ENCODE data around the gene SART3. TPM values are rescaled to one million over a fixed set of nuclear protein-coding genes. Genes with fewer than 3 reads are reported as not detected.

The SART3 gene
- total and polyA plus RNA-seq, 2 of the 13 experiments (the other 11 are each of a cell fraction or from before 2014, with no cell fraction given) = 16.1 to 69.9 TPM

DNA sequence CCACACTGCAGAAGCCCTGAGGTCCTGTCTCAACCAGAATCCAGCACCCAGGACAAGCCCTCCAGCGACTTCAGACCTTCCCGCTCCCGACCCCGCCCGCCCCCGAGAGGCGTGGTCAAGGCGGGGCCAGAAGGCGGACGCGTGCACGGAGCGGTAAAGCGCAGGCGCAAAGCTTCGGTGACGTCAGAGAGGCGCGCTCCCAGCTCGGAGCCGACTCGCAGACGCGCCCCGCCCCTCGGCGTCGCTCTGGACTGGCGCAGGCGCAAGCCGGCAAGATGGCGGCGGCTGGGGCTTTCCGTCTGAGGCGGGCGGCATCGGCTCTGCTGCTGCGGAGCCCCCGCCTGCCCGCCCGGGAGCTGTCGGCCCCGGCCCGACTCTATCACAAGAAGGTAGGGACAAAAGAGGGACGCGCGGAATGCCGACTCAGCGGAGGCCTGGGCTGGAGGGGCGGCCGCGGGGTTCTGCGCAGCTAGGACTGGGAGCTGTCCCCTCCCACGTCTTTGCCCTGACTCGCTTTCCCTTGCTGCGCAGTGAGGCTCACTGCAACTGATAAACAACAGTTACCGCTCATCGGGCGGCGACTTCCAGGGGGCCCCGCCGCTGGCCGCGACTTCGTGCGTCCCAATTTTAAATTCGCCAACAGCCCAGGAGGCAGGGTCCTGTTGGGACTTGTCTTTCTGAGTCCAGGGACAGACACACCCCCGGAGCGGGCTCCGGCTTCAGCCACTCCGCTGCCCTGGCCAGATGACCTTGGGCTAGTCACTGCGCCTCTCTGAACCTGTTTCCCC is 1.6 kb upstream of the SART3 start, which contains the start of gene ISCU (continued):
- TF ChIP-seq ZBTB21 (CRISPR knock-in tag; IDR thresholded peaks at IDR 0.05) (no peak), PHF8 (CRISPR knock-in tag; IDR thresholded peaks at IDR 0.05) (peak; percentile 94), SP5 (CRISPR knock-in tag; IDR thresholded peaks at IDR 0.05; ENCODE audit: borderline replicate concordance, low read depth) (peak; percentile 68; the same call in 1 of the 2 replicates), CREB1 (IDR thresholded peaks at IDR 0.05) (peak; percentile 99), CREB1 (CRISPR knock-in tag; IDR thresholded peaks at IDR 0.05) (peak; percentile 91), ZMYM2 (CRISPR knock-in tag; IDR thresholded peaks at IDR 0.05) (no peak), NR2F1 (CRISPR knock-in tag; IDR thresholded peaks at IDR 0.05) (no peak), MXI1 (IDR thresholded peaks at IDR 0.05; ENCODE audit: borderline replicate concordance, low read depth, low read length) (peak; percentile 72; the same call in 1 of the 3 replicates), ZNF747 (CRISPR knock-in tag; IDR thresholded peaks at IDR 0.05; ENCODE audit: borderline replicate concordance) (no peak), ZNF343 (CRISPR knock-in tag; IDR thresholded peaks at IDR 0.05) (0 out of 2 replicates have a peak, but pooled peaks have one; percentile 3), ZNF569 (CRISPR knock-in tag; IDR thresholded peaks at IDR 0.05; ENCODE audit: borderline replicate concordance) (no peak)
- TF ChIP-seq, protein P1, sequence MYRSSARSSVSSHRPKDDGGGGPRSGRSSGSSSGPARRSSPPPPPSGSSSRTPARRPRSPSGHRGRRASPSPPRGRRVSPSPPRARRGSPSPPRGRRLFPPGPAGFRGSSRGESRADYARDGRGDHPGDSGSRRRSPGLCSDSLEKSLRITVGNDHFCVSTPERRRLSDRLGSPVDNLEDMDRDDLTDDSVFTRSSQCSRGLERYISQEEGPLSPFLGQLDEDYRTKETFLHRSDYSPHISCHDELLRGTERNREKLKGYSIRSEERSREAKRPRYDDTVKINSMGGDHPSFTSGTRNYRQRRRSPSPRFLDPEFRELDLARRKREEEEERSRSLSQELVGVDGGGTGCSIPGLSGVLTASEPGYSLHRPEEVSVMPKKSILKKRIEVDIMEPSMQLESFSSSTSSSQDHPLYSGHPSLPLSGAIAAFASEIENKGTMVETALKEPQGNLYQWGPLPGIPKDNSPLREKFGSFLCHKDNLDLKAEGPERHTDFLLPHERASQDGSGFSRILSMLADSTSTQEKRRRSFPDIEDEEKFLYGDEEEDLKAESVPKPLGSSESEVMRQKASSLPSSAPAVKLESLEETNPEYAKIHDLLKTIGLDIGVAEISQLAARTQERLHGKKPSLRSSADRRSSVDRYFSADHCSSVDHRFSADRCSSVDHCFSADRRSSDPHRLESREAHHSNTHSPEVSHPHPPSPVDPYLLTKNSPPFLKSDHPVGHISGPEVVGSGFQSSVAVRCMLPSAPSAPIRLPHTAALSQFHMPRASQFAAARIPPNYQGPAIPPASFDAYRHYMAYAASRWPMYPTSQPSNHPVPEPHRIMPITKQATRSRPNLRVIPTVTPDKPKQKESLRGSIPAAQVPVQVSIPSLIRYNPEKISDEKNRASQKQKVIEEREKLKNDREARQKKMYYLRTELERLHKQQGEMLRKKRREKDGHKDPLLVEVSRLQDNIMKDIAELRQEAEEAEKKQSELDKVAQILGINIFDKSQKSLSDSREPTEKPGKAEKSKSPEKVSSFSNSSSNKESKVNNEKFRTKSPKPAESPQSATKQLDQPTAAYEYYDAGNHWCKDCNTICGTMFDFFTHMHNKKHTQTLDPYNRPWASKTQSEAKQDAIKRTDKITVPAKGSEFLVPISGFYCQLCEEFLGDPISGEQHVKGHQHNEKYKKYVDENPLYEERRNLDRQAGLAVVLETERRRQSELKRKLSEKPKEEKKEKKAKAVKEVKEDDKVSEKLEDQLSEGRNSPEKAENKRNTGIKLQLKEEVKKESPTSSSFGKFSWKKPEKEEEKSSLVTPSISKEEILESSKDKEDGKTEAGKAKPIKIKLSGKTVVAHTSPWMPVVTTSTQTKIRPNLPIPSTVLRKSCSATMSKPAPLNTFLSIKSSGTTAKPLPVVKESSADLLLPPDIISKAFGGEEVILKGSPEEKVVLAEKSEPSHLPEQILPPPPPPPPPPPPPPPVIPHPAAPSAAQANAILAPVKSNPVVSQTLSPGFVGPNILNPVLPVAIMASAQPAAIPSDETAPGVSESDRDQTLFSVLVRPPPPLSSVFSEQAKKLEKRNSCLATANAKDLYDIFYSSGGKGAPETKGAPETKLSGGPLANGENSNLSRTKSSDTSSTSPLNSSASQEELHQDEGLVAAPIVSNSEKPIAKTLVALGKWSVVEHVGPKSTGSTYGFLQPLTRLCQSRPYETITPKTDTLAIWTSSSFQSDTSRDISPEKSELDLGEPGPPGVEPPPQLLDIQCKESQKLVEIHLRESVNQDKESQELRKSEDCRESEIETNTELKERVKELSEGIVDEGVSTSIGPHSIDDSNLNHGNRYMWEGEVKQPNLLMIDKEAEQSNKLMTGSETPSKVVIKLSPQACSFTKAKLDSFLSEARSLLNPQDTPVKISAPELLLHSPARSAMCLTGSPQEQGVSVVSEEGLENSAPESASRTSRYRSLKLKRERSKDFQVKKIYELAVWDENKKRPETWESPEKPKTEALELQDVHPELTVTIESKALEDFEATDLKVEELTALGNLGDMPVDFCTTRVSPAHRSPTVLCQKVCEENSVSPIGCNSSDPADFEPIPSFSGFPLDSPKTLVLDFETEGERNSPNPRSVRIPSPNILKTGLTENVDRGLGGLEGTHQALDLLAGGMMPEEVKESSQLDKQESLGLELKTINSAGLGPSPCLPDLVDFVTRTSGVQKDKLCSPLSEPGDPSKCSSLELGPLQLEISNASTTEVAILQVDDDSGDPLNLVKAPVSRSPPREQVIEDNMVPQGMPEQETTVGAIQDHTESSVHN (CRISPR knock-in tag; IDR thresholded peaks at IDR 0.05) = no peak
- TF ChIP-seq, protein P2, sequence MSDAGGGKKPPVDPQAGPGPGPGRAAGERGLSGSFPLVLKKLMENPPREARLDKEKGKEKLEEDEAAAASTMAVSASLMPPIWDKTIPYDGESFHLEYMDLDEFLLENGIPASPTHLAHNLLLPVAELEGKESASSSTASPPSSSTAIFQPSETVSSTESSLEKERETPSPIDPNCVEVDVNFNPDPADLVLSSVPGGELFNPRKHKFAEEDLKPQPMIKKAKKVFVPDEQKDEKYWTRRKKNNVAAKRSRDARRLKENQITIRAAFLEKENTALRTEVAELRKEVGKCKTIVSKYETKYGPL (CRISPR knock-in tag; IDR thresholded peaks at IDR 0.05) = no peak
- TF ChIP-seq, protein P3, sequence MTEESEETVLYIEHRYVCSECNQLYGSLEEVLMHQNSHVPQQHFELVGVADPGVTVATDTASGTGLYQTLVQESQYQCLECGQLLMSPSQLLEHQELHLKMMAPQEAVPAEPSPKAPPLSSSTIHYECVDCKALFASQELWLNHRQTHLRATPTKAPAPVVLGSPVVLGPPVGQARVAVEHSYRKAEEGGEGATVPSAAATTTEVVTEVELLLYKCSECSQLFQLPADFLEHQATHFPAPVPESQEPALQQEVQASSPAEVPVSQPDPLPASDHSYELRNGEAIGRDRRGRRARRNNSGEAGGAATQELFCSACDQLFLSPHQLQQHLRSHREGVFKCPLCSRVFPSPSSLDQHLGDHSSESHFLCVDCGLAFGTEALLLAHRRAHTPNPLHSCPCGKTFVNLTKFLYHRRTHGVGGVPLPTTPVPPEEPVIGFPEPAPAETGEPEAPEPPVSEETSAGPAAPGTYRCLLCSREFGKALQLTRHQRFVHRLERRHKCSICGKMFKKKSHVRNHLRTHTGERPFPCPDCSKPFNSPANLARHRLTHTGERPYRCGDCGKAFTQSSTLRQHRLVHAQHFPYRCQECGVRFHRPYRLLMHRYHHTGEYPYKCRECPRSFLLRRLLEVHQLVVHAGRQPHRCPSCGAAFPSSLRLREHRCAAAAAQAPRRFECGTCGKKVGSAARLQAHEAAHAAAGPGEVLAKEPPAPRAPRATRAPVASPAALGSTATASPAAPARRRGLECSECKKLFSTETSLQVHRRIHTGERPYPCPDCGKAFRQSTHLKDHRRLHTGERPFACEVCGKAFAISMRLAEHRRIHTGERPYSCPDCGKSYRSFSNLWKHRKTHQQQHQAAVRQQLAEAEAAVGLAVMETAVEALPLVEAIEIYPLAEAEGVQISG (CRISPR knock-in tag; IDR thresholded peaks at IDR 0.05) = peak; percentile 83

Measured in HepG2 (cell line).